Stimulated activated CD4-positive, alpha-beta T cell treated with anti-CD3 and anti-CD28 coated beads, Interleukin-4, amount 100 ng/mL, for 48 hours (primary cell): ENCODE results near the gene SPDYE2.
"Not testable (repeated sequence)": the region's sequence is repeated elsewhere in the genome, so short reads cannot be mapped to it uniquely, and the experiment has no call there.

ENCODE experiments used
- DNase-seq, 2 donors: peaks; one replicate each; pipeline ENCODE4 v3.0.0-alpha.2; 2020; ENCODE audit warnings: low read depth in 2 of 2

Gene SPDYE2, protein sequence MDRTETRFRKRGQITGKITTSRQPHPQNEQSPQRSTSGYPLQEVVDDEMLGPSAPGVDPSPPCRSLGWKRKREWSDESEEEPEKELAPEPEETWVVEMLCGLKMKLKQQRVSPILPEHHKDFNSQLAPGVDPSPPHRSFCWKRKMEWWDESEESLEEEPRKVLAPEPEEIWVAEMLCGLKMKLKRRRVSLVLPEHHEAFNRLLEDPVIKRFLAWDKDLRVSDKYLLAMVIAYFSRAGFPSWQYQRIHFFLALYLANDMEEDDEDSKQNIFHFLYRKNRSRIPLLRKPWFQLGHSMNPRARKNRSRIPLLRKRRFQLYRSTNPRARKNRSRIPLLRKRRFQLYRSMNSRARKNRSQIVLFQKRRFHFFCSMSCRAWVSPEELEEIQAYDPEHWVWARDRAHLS

DNA sequence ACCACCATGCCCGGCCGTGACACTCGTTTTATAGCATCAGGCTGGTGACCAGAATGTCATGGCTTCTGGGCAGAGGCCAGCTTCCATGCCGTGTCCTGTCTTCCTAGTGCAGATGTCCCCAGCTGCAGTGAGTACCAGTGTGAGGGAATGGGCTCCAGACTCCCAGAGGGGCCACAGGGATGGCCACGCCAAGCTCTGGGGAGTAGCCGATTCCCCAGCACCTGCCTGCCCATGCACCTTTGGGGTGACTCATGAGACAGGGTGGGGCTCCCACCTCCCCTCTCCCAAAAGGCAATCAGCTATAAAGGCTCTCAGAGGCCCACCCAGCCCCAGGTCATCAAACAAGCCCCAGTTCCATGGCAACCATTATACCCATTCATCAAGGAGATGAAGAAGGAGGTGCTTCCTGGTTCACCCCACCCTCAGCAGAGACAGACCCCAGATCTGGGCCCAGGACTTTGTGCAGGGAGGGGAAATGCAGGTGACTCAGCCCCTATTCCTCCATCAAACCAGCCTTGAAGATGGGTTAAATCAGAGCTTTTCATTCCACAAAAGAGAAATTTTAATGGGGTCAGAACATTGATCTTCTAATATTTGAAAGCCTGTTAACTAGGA is at the start of gene SPDYE2:
Gene SPDYE2, plus strand, starts transcription at position 419 of the 615 bp plus-strand sequence. CDS start 2,030 bp downstream, outside the sequence.
- DNase-seq, result not testable (repeated sequence)

DNA sequence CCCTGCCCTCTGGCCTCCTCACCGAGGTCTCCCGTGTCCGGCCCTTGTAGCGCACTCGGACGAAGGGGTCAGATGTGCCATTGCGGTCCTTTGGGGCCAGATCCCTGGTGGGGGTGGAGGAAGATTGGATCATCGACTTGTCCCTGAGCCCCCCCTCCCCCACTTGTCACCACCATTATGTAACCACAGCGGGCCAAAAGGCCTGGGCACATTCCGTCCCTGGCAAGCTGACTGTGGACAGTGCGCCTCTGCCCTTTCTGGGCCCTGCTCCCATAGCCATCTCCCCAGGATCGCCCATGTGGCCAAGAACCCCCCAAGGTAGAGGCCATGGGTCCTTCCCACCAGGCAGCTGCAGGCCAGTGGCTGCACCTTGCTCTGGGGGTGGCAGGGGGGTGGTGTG is 47.9 kb upstream of the SPDYE2 start:
- DNase-seq, result not testable (repeated sequence)

DNA sequence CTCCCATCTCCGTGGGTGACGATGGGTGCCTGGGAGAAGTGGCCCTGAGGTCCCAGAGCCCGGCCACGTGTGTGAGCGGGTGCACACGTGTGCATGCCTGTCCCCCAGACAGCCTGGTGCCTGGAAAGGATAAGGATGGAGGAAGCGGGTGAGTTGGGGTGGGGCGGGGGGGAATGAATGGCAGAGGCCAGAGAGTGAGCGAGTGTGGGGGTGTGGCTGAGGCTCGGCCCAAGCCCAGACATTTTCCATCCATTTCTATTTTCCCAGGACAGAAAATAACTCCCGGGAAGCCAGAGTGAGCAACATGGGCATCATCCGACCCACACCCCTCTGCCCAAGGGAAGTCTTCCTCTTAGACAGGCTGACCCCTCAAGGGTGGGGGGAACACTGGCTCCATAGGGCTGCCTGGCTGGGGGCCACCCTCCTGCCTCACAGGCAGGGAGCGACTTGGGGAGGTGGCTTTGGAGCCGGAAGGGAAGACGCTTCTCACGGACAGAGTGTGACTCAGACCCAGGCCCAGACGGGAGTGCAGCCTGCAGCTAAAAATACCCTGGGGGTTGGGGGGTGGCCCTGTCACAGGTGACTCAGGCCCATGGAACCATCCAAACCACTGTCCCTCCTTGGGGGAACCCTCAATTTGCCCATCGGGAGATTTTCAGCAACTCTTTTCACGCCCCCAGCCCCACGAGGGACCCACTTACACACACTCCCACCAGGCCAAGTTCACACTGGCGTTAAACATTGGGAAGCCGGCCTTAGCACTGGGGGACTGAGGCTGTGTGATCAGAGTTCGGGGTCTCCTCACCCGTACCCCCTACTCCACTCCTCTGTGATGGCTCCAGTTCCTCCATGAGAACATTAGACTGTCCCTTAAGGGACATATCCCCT is 45.5 kb upstream of the SPDYE2 start:
- DNase-seq, result not testable (repeated sequence)

DNA sequence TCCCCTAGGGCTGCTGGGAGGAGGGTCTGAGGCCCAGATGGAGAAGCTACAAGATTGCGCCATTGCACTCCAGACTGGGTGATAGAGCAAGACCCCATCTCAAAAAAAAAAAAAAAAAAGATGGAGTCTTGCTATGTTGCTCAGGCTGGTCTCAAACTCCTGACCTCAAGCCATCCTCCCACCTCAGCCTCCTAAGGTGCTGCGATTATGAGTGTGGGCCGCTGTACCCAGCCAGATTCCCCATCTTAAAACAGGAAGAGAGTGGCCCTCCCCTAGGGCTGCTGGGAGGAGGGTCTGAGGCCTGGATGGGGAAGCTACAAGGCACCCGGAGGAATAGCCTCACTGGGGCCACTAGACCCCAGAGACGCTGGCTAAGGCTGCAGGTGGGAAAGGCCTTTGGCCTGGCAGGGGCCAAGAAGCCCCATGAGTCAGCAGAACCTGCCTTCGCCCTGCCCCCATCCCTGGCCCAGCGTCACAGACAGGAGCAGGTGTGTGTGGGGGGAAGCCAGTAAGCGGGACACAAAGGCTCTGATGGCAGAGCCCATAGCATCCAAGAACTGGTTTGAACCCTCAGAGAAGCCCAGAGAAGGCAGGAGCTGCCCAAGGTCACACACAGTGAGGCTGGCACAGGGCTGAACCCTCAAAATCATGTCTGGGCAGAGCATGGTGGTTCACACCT is 43.5 kb upstream of the SPDYE2 start:
- DNase-seq, result not testable (repeated sequence)

DNA sequence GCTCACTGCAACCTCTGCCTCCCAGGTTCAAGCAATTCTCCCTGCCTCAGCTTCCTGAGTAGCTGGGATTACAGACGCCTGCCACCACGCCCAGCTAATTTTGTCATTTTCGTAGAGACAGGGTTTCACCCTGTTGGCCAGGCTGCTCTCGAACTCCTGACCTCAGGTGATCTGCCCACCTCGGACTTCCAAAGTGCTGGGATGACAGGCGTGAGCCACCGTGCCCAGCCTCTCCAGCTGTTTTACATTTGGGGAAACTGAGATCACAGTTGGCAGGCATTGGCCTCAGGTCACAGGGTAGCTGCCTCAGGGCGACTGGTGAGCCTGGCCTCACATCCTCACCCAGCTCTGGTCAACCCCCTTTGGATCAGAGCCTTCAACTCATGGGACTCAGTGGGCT is 40.5 kb upstream of the SPDYE2 start:
- DNase-seq, result not testable (repeated sequence)

DNA sequence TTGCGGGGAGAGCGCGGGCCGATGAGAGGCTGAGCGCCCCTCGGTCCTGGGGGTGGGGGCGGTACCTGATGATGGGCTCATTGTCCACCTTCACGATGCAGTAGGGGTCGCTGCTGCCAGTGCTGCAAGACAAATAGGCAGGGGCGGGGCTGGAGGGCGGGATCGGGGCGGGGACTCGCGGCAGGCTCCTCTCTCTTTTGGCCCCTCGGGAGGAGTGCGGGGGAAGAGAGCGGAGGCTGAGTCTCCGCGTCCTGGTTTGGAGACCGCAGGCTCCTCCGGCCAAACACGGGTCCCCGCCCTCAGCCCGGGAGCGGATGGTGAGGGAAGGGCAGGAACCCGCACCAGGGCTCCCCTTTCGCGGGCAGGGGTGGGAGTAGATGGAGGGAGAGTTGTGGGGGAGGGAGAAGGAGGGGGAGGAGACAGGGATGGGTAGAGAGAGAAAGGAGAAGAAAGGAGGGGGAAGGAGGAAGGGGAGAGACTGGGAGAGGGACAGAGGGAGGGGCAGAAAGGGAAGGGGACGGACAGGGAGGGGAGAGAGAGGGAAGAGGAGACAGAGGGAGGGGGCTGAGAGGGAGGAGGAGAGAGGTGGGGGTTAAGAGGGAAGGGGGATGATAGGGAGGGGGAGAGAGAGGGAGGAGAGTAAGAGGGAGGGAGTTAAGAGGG is 39.0 kb upstream of the SPDYE2 start:
- not testable (repeated sequence) for DNase-seq

DNA sequence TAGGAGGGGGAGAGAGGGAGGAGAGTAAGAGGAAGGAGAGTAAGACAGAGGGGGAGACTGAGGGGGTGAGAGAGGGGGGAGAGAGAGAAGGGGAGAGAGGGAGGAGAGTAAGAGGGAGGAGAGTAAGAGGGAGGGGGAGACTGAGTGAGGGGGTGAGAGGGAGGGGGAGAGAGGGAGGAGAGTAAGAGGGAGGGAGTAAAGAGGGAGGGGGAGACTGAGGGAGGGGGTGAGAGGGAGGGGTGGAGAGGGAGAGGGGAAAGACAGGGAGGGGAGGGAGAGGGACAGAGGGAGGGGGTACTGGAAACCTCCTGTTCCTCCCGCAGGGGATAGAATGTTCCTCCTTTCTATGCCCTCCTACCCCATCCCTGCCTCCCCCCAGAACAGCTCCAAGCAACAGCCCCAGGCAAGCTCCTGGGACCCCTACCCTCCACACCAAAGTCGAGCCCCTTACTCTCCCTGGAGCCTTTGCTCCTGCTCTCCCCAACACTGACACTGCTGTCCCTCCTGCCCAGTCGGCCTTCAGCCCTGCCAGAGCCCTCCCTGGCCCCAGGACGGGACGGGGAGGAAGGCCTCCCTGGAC is 38.3 kb upstream of the SPDYE2 start:
- not testable (repeated sequence) for DNase-seq

DNA sequence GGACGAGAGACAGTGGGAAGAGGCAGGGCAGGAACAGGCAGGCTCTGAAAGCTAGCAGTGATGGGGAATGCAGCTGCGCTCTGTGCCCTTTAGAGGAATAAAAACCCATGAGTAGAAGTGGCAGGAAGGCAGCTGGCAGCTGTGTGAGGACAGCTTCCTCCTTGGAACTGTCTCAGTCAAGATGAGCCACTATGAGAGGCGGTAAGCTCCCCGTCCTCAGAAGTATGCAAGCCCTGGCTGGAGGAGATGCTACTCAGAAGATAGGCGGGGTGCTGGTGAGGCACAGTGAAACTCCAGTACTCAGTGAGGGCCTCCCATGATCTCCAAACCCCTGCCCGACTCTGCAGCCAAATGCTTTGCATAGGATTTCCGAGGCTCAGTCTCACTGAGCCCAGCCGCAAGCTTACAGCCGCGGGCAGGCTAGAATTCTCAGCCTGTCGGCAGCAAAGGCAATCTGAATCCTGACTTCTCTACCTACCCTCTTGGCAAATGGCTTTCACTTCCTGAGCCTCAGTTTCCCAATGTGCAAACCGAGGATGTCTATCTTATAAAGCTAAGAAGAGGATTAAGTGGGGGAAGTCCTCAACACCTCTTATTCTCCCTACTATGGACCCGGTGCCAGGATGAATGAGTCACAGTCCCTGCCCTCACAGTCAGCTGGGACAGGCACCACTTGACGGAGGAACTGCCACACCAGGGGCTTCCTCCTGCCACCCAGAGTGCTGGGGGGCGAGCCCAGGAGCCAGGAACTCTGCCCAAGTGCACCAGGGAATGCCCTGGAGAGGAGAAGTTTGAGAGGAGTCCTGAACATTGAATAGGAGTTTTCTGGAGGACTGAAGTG is 35.9 kb upstream of the SPDYE2 start:
- not testable (repeated sequence) for DNase-seq

DNA sequence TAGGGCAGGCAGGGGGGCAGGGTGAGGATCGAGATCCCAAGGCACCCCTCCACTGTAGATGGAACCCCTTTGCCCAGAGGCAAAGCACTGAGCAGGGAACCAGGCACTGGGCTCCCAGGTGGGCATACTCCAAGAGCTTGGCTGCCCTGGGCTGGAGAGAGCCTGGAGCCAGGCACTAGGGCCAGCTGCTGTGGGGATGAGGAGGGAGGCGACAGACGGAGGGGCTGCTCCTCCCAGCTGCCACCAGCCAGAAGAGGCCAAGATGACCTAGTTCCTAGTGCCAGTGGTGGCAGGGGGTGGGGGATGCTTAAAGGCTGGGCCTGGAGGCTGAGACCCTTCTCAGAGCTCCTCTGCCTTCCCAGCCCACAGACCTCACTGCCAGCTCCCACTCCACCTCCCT is 35.1 kb upstream of the SPDYE2 start:
- not testable (repeated sequence) for DNase-seq

DNA sequence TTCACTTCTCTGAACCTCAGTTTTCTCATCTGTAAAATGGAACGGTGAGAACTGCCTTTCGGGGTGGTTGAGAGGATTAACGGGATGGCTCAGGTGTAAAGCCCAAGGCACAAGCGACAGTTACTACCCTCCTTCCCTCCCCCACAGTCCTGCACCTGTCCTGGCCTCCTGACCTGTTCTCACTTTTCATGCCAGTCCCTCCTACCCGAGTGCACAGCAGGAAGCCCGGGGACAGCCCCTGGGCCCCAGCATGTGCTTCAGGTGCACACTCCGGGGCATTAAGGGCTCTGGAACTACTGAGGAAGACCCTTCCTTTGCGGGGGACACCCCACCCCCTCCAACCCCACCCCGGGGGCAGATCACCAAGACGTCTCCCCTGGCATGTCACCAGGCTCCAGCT is 34.1 kb upstream of the SPDYE2 start:
- not testable (repeated sequence) for DNase-seq

DNA sequence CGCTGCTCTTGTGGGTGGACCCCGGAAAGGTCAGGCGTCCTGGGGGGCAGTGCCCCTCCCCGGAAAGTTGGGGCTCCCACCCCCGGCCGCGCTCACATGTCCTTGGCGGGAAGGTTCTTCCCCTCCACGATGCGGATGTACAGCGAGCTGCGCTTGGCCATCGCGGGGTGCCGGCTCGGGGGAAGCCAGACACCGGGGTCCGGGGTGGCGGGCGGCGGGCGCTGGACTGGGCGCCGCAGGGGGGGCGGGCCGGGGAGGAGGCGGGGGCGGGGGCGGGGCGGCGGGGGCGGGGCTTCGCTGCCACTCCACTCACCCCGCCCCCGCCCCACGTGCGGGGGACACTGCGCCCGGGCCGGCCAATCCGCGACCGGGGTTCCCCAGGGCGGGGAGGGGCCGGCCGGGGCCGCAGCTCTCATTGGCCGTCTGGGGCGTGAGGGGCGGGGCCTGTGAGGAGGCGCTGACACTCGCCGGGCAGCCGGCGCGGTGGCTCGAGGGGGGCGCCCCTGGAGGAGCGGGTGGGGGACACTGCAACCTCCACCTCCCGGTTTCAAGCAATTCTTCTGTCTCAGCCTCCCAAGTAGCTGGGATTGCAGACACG is 33.4 kb upstream of the SPDYE2 start, which contains the start of gene RASA4B:
Gene RASA4B, minus strand, starts transcription at position 228 of the 598 bp plus-strand sequence. Its CDS starts 67 bp downstream, at position 161.
- not testable (repeated sequence) for DNase-seq

DNA sequence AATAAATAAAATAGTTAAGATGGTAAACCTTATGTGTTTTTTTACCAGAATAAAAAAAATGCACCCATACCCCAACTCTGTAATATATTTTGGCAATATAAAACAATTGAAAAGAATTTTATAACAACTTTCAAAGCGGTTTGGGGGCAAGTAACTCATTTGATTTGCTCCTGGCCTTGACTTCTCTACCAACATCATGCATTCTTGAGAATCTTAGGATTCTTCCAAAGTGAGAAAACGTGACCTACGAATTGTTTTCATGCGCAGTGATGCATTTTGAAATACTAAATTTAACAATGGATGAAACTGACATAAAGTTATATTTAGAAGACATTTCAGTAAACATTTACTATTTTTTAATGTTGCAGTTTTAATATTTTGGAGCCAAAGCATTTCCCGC is 30.2 kb upstream of the SPDYE2 start:
- DNase-seq, result not testable (repeated sequence)

DNA sequence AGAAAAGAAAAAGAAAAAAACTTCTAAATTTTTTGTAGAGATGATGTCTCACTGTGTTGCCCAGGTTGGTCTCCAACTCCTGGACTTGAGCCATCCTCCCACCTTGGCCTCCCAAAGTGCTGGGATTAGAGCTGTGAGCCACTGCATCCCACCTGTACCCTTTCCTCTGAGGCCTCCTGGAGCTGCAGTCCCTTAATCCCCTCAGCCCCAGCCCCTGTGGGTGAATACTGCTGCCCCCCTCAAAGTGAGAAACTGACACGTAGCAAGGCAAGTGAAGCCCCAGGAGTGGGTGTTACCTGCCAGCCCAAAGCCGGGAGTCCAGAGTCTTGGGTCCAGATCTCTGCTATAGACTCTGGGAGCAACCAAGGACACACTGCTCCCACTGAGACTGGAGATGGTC is 26.2 kb upstream of the SPDYE2 start:
- not testable (repeated sequence) for DNase-seq

DNA sequence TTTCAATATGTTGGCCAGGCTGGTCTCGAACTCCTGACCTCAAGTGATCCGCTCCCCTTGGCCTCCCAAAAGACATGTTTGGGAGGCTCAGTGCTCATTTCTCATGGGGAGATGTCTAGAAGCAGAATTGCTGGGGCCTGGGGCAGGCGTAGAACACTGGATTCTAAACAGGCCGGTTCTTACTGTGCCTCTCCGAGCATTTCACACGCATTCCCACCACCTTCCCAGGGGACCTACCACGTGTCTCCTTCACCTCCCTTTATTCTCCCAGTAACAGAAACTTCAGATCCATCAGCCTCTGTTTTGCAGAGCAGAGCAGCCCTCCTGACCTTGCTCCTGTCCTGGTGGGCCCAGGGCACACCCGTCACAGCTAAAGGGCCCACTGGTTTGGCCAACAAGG is 23.8 kb upstream of the SPDYE2 start:
- not testable (repeated sequence) for DNase-seq

DNA sequence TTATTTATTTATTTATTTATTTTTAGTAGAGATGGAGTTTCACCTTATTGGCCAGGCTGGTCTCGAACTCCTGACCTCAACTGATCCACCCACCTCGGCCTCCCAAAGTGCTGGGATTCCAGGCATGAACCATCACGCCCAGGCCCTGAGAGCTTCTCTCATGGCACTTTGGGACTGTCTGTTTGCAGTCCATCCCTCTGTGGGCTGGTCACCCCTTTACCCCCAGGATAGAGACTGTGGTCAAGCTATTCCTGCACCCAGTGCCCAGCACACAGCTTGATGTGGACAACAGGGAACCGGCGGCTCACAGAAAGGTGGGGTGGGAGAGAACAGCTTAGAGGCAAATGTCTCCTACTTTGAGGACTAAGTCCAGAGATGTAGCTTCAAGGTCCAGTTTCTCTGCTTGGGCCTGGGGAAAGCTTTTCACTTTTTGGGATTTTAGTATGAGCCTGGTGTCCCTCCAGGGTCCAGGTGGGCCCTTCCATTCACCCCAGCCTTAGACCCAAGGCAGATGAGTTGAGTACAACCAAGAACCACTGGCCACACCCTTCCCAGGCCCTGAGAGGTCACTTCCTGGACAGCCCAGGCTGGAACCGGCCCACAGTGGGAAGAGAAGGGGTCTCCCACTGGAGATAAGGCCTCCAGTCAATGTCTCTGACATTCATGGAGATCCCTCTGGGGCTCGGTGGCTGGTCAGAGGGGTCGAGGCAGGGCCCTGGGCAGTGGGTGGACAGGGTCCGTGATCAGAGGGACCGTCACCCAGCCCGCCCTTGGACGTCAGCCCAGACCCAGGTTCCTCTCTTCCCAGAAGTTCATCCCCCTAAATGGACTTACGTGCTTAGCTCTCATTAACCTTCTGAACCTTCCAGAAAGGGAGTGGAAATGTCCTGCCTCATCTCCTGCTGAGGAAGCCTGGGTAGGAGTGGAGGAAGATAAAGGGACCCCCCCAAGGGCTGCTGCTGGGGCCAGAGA is 22.9 kb upstream of the SPDYE2 start:
- DNase-seq, result not testable (repeated sequence)

DNA sequence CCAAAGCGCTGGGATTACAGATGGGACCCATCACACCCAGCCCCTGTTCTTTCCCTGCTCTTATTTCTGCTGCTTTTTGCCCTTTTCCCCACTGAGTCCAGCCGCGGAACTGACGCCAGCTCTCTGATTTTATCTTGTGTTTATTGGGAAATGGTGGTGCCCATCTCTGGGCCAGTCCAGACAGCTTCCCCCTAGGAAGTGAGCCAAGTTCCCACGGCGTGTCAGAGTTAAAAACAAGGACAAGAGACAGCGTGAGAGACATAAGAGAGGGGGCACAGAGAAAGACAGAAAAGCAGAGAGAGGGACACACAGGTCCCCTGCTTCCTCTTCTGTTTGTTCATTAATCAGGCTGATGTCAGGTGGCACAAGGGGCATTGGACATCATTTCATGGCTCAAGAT is 19.4 kb upstream of the SPDYE2 start:
- not testable (repeated sequence) for DNase-seq

DNA sequence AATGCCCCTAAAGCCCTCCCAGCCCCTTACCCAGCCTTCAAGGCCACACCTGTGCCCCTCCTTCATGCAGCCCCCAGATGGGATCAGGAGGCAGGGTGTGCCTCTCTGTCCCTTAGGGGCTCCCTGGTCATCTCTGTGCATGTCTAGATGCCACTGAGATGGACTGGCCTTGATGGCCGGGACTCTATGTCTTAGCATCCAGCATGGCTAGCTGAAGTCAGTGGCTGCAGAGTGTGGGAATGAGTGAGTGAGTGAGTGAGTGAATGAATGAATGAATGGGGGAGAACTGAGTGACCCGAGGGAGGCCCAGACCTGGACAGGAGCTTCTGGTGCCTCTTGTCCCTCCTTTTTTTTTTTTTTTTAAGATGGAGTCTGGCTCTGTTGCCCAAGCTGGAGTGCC is 18.9 kb upstream of the SPDYE2 start:
- not testable (repeated sequence) for DNase-seq

DNA sequence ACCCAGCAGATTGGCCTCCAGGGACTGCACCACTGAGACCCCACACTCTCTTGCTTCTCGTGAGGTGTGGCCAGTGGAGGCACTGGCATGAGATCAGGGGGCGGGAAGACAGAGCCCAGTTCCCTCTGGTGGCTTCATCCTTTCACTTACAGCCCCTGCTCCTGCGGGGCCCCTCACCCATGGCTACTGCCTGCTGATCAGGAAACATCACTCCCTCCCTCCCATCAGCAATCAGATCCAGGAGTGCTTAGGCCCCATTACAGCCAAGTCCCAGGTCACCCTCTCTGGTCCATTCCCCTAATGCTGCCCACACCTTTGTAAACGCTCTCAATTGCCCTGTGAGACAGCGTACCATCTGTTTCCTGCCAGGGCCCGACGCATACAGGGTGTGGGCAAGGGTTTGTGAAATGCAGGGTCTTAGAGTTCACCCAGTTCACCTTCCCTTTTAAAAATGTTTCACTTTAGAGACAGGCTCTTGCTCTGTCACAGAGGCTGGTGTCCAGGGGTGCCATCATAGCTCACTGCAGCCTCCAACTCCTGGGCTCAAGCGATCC is 15.9 kb upstream of the SPDYE2 start:
- not testable (repeated sequence) for DNase-seq
